ENCODE results near the gene MED25.

Gene MED25

DNA sequence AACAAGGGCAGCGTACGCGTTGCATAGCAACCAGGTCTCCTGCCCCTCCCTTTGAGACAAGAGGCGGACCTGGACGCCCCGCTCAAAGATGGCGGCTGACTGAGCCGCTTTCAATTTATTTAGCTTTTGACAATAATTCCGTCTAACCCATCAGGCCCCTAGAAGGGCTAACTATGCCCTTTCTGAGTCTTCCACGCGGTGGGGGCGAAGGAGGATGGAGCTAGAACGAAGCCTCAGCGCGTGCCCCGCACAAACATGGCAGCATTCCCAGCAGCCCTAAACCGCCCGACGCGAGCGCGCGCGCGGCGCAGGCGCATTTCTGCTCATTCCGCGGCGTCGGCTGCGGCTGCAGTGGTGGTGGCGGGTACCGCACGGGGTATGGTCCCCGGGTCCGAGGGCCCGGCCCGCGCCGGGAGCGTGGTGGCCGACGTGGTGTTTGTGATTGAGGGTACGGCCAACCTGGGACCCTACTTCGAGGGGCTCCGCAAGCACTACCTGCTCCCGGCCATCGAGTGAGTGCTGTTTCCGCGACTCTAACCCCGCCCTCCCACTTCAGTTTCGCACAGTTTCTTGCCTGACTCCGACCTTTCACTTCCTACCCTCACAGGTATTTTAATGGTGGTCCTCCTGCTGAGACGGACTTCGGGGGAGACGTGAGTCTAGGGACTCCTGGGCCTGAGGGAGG, at the start of gene MED25:
TSS of gene MED25 (plus strand) at position 326 of the 685 bp plus-strand sequence. CDS start at position 379, 53 bp downstream.
- DNase-seq, result peak; percentile 91

DNA sequence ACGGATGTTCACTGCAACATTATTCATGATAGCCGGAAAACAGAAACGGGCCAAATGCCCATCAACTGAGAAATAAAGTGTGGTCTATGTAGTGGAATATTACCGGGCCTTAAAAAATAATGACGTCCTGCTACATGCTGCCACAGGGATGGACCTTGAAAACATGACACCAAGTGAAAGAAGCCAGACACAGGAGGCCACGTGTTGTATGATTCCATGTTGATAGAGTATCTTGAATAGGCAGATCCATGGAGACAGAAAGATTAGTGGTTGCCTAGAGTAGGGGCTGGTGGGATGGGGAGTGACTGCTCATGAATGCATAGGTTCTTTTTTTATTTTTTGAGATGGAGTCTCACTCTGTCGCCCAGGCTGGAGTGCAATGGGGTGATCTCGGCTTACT, 47.6 kb upstream of the MED25 start:
- DNase-seq, result no peak

DNA sequence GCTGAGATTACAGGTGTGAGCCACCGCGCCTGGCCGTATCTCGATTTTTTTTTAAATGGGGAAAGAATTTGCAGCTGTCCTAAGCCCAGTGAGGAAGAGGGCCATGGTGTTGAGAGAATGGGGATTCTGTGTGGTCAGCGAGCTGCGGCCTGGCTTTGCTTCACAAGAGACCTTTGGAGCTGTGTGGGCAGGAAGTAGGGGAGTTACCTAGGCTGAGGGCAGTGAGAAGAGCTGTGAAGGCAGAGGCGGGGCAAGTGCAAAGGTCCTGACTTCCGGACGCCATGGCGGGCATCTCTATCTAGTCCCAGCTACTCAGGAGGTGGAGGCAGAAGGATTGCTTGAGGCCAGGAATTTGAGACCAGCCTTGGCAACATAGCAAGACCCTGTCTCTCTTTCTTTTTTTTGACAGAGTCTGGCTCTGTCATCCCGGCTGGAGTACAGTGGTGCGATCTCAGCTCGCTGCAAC, 46.4 kb upstream of the MED25 start:
- no peak for DNase-seq

DNA sequence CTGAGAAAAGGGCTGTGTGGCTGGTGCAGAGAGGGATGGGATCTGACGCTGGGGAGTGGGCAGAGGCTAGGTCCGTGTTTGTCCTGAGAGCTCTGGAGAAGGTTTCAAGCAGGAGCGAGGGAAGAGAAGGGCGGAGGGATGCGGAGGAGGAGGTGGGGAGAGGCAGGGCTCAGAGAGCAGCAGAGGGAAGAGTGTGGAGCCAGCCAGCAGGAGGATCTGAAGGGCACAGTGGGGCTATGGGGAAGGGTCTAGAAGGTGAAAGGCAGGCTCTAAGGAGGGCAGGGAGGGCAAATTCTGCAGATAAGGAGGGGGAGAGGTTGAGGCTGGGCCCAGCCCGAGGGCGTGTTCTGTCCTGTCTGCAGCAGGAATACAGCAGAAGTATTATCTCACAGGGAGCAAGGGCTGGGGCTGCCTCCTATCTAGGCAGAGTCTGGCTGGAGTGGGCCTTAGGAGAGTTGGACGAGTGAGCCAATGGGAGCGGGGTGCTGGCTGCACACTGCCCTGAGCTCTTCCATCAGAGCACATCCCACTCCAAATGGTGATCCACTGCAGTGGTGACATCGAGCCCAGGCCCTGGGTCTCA, 45.1 kb upstream of the MED25 start:
- DNase-seq, result no peak

DNA sequence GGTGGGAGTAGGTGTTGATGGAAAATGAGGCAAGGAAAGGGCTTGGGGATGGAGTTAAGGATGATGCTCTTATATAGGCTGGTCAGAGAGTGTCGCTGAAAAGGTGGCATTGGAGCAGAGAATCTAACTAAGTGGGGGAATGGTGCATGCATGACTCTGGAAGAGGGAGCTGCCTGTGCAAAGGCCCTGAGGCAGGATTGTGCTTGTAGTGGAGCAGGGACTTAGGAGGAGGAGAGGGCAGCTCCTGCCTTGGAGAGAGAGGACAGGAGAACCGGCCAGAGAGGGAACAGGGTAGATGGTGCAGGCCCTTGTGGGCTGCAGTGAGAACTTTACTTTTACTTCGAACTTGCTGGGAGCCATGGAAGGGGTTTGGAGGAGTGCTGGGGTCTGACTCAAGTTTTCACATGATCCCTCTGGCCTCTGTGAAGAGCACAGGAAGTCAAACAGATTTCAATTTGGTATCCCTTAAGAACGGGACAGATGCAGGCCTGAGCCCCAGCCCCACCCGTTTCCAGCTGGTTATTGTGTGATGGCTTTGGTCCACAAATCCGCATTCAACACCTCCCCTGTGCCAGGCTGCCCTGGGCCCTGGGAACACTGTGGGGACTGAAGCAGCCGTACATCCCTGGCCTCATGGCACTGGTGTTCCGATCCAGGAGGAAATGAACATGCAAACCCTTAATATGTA, 44.3 kb upstream of the MED25 start:
- no peak for DNase-seq

DNA sequence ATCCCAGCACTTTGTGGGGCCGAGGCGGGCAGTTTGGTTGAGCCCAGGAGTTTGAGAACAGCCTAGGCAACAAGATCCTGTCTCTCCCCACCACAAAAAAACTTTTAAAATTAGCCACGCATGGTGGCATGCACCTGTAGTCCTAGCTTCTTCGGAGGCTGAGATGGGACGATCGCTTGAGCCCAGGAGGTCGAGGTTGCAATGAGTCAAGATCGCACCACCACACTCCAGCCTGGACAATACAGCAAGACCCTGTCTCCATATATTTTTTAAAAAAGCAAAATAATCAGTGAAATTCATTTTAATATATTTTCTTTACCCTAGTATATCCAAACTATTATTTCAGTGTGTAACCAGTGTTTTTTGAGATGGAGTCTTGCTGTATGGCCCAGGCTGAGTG, 43.1 kb upstream of the MED25 start:
- DNase-seq, result no peak

DNA sequence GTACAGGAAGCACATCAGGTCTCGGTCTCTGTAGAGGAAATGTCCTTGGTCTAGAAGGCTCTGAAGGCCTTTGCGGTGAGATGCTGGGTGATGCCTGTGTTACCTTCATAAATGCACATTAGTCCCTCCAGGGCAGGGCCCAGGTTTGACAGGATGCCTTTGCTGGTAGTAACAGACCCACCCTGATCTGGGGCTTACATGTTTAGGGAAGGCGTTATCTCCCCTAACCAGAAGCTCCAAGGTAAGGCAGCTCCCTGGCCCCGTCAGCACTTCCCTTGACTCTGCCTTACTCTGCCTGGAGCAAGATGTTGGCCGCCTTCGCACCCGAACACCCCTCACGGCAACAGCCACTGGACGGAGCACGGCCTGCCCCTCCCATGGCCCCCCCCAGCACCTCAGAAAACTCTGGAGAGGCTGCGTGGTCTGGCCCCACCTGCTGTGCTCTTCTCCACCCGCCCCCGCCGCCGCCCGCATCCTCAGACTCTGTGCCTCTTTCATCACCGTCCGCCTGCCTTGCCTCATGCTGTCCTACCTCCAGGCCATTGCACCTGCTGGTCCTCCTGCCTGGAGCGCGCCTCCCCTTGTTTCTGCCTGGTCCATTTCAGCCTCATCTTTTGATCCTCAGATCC, 42.2 kb upstream of the MED25 start:
- no peak for DNase-seq

DNA sequence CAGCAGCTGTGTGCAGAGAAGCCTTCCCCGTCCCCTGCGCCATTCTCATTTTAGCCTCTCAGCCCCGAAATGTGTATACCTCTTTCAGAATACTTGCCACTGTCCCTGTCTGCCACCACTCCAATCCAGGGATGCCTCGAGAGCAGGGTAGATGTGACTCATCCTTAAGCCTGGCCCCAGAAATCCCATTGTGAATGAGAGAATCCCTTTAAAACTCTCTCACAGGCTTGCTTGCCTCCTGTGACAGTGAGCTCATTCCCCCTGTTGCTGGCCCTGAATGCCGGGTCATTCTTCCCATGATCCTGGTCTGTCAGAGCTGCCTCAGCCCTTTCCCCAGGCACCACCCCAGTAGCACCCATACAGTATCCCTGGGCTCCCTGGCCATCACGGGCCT, 41.7 kb upstream of the MED25 start:
- no peak for DNase-seq

DNA sequence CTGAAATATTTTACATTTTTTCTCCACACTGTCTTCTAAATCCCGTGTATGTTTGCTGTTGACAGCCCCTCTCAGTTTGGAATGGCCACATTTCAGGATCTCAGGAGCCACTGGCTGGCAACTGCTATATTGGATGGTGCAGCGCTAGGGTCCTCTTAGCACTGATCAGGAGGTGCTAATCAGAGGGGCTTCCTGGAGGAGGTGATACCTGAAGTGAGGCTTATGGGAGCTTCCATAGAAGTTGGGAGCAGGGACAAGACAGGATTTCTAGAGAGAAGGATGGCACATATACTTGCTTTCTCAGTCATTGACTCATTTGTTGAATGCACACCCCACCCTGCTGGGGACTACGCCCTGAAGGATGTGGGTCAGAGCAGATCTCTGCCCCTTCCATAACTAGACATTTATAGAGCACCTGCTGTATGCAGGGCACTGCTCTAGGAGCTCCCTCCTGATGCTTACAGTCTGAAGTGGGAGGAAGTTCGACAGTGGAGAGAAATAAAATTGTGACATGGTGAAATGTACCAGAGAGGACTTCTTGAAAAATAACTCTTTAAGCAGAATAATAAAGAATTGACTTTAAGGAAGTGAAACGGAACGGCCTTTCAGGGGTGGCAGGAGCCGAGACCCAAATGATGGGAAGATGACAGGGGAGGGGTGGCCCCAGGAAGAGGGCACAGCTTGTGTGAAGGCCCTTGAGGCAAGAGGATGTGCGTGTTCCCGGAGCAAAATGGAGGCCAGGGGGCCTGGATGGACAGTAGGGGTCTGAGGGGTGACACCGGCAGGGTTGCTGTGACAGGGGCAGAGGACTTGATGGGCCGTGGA, 38.1 kb upstream of the MED25 start:
- DNase-seq, result no peak

DNA sequence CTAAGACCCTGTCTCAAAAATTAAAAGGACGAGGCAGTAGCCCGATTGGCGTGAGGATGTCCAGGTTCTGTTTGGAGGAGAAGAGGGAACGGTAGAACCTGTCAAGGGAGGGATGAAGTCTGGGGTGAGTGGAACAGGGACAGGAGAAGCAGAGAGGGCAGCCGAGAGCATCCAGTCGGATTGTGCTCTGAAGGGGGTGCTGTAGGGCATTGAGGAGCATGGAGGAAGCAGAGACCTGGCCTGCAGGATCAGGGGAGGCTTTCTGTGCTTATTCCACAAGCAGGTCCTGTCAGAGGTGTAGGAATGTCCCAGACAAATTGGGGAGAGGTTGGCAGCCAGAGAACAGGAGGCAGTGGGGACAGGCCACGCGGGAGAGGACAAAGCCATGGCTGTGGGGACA, 37.2 kb upstream of the MED25 start:
- no peak for DNase-seq

DNA sequence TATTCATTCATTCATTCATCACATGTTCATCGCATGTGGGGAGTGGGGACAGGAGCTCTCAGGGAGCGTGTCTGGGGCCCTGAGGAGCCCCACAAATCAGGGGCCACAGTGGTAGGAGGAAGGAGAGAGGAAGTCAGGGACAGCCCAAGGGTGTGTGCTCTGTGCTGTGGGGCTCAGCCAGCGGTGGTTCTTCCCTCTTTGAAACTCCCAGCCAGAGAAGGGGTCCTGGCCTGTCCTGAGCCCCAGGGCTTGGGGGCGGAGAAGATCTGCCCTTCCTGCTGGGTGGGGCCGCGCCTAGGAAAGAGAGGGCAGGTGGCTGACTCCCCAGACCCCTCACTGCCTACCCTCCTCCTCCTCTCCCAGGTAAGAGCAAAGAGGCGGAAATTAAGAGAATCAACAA, 36.7 kb upstream of the MED25 start:
- no peak for DNase-seq

DNA sequence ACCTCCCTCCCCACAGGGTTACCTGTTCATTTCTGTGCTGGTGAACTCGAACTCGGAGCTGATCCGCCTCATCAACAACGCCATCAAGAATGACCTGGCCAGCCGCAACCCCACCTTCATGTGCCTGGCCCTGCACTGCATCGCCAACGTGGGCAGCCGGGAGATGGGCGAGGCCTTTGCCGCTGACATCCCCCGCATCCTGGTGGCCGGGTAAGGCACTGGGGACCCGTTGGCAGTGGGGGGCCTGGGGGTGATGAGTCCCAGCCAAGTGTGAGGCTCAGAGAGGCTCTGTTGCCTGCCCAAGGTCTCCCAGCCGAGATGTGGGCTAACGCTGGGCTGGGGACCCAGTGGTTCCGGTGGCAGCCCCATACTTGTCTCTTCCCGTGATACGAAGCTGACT, 35.6 kb upstream of the MED25 start:
- no peak for DNase-seq

DNA sequence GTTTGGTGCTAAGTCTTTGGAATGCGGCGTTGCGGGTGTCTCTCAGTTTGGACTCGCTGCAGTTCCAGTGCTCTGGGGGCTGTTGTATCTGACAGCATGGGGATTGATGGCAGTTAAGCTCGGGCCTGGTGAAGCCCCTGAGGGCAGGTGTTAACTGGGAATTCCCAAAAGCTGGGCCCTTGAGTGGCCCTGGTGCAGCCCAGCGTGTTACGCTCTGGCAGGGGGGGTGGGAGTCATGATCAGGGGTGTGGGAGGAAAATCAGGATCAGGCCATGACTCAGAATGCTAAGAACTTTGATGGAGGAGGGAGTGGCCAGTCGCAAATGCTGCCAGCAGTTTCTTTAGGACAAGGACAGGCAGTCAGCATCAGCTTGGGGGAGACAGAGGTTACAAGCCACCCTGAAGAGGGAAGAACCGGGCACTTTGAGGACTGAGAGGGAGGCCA, 31.7 kb upstream of the MED25 start:
- no peak for DNase-seq

DNA sequence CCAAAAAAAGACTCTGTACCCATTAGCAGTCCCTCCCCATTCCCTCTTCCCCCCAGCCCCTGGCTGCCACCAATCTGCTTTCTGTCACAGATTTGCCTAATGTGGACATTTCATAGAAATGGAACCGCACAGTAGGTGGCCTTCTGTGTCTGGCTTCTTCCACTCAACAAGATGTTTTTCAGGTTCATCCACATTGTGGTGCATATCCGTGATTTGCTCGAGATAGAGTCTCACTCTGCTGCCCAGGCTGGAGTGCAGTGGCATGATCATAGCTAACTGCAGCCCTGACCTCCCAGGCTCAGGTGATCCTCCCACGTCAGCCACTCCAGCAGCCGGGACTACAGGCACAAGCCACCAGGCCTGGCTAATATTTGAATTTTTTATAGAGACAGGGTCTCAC, 30.3 kb upstream of the MED25 start:
- no peak for DNase-seq

DNA sequence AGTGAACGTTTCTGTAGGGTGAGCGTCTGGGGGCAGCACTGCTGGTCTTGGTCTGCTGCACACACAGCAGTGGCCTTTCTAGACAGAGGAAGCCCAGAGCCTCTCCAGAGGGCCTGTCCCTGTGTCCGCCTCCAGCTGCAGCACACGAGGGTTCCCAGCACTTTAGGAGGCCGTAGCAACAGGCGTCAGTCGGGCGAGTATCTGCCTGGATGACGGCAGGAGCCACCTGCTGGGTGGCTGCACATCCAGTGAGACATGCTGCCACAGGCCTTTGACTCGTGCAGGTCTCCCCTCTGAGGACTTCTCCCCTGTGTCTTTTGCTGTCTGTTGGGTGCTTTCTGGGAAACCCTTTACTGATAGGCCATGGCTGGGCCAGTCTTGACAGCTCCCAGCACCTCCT, 29.2 kb upstream of the MED25 start:
- no peak for DNase-seq

DNA sequence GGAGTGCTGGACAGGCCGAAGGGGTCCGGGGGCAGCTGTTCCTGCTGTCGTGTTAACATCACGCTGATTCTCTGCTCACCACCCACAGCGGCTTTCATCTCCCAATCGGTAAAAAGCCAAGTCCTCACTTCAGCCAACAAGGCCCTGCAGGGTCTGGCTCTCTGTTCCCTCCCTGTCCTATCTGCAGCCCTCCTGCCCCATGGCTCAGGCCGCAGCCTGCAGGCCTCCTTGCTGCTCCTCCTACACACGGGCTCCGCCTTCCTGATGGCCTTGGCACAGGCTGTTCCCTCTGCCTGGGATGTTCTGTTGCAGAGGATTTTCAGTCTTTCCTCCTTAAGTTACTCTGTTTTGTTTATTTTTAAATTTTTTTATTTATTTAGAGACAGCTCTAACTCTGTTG, 27.2 kb upstream of the MED25 start:
- no peak for DNase-seq

DNA sequence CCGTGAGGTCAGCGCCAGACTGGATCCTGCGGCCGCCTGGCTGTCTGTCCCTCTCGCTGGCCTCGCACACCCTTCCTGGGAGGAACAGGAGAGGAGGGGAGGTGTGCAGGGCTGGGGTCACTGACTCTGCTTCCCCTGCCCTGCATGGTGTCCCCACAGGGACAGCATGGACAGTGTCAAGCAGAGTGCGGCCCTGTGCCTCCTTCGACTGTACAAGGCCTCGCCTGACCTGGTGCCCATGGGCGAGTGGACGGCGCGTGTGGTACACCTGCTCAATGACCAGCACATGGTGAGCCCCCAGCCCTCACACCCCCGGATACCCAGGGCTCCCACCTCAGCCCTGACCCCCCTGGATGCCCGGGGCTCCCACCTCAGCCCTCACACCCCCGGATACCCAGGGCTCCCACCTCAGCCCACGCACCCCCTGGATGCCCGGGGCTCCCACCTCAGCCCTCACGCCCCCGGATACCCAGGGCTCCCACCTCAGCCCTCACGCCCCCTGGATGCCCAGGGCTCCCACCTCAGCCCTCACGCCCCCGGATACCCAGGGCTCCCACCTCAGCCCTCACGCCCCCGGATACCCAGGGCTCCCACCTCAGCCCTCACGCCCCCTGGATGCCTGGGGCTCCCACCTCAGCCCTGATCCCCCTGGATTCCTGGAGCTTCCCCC, 26.2 kb upstream of the MED25 start:
- DNase-seq, result no peak

DNA sequence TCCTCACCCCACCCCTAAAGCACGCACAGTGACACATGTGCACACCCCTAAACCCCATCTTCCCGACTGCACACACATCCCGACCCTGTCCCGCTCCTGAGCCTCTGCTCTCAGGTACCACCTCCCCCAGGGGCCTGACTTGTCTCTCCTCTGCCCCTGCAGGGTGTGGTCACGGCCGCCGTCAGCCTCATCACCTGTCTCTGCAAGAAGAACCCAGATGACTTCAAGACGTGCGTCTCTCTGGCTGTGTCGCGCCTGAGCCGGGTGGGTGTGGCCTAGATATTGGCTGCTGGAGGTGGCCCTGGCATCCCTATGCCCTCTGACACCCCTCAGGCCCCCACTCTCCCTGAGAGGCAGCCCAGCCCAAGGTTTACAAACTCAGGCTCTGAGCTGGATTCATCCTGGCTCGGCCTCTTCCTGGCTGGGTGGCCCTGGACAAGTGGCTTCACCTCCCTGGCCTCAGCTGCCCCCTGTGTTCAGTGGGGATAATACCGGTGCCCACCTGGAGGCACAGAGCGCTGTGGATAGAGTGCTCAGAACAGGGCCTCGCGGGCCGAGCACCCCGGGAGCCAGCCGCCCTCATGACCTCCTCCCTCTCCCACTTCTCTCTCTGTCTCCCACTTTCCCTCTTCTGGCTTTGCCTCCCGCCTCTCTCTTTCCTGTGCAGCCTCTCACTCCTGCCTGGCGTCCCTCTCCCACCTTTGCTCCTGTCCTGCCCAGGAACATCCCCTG, 25.1 kb upstream of the MED25 start:
- DNase-seq, result no peak

DNA sequence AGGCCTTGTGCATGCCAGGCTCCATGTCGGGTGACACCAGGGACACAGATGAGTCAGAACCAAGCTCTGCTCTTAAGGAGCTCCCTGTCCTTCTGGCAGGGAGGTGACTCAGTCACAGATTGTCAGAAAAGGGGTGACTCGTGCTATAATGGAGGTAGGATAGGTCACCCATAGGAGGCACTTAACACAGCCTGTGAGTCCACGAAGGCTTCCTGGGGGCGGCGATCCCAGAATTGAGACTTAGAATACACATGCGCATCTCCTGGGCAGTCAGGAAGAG, 24.6 kb upstream of the MED25 start:
- no peak for DNase-seq

DNA sequence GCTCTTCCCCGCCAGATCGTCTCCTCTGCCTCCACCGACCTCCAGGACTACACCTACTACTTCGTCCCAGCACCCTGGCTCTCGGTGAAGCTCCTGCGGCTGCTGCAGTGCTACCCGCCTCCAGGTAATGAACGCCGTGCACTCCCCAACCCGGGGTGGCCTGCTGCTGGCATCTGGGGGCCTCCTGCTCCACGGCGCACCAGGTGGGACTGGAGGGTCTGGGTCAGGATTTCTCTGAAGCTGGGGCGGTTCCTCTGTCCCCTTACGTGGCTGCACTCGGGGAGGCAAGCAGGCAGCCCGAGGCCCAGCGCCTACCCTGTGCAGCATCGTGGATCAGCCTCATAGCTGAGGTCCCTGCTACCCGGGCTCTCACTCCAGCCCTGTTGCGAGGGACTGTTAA, 22.5 kb upstream of the MED25 start:
- DNase-seq, result no peak

DNA sequence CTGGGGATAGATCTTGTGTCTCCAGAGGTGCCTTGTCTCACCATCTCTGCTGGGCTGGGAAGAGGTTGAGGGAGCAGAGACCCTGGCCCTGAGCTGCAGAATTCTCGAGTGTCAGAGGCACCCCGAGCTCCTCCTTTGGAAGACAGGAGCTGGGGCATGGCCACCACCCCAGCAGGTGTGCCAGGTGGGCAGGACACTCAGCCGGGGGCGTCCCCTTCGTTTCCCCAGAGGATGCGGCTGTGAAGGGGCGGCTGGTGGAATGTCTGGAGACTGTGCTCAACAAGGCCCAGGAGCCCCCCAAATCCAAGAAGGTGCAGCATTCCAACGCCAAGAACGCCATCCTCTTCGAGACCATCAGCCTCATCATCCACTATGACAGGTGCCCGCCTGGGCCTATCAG, 19.5 kb upstream of the MED25 start:
- DNase-seq, result no peak

DNA sequence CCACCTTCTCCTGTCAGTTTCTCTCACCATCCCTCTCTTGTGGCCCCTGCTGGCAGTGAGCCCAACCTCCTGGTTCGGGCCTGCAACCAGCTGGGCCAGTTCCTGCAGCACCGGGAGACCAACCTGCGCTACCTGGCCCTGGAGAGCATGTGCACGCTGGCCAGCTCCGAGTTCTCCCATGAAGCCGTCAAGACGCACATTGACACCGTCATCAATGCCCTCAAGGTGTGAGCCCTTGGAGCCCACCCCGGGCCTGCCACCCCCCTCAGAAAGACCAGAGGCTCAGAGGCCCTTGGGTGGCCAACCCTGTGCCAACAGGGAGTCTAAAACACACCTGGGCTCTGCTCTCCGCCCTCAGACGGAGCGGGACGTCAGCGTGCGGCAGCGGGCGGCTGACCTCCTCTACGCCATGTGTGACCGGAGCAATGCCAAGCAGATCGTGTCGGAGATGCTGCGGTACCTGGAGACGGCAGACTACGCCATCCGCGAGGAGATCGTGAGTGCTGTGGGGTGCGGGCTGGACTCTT, 18.8 kb upstream of the MED25 start:
- DNase-seq, result no peak

Measured in NCI-H1436 (cell line).